Activated CD4-positive, alpha-beta T cell treated with anti-CD3 and anti-CD28 coated beads, Interleukin-2, amount 10 ng/mL, durations not matched to agents 7 days and 5 days (primary cell): ENCODE results near the gene TMEM218. TPM values are rescaled to one million over a fixed set of nuclear protein-coding genes. Genes with fewer than 3 reads are reported as not detected.
"Not testable (repeated sequence)": the region's sequence is repeated elsewhere in the genome, so short reads cannot be mapped to it uniquely, and the experiment has no call there.

Source experiments
- CTCF ChIA-PET: fragments of 350-600 bp; sonication (Branson Sonifier 250); formaldehyde crosslinking; loops from one replicate; lab custom pipeline; 2021; ENCODE audit warnings: antibody characterized with exemption; lab: Charles Lee
- POLR2A ChIA-PET: fragments of 350-600 bp; sonication (Branson Sonifier 250); formaldehyde crosslinking; loops from one replicate; lab custom pipeline; 2021; ENCODE audit warnings: antibody characterized with exemption; lab: Charles Lee
- DNase-seq: peaks from one replicate; pipeline ENCODE4 v3.0.0-alpha.2; 2020
- H3K27ac Mint-ChIP-seq: one replicate; pipeline ENCODE4 v1.8.0; 2021; ENCODE audit warnings: mild to moderate bottlenecking, moderate library complexity, mixed read lengths
- H3K27me3 Mint-ChIP-seq: one replicate; pipeline ENCODE4 v1.8.0; 2021; ENCODE audit warnings: mixed read lengths
- H3K36me3 Mint-ChIP-seq: one replicate; pipeline ENCODE4 v1.8.0; 2021; ENCODE audit warnings: low read depth, mixed read lengths
- H3K4me1 Mint-ChIP-seq: one replicate; pipeline ENCODE4 v1.8.0; 2021; ENCODE audit warnings: mixed read lengths
- H3K4me3 Mint-ChIP-seq: one replicate; pipeline ENCODE4 v1.8.0; 2021; ENCODE audit warnings: mild to moderate bottlenecking, moderate library complexity, mixed read lengths
- H3K9me3 Mint-ChIP-seq: one replicate; pipeline ENCODE4 v1.8.0; 2021; ENCODE audit warnings: mixed read lengths
- total RNA-seq, 2 experiments: library from RNA; stranded (reverse); gene quantifications; one replicate each; pipeline ENCODE4 v1.2.3, GENCODE V29; 2021

TMEM218 gene
- total RNA-seq, 2 experiments from 2014 or later, result 16.3 to 16.9 TPM

- Mint-ChIP-seq H3K27ac (no peak overlapping the region), H3K4me1 (no peaks in the 10 kb centered on the region), H3K9me3 (no peaks in the 10 kb centered on the region), H3K27me3 (no peaks in the 10 kb centered on the region), H3K36me3 (peaks cover 21% of the 10 kb centered on the region), H3K4me3 (no peak overlapping the region)
- DNase-seq, result no peak
- POLR2A ChIA-PET, result no interaction called here
- CTCF ChIA-PET, result interaction anchor here (0.8 to 1.4 kb wide), 2 partner anchors 10 to 17 kb away, joined by 3 read pairs; no protein-coding TSS in a partner anchor
These were observed 11.3 kb downstream of the TMEM218 start for GRCh38 chr11:125100136-125100535.

- no peaks in the 10 kb centered on the region for H3K27me3 Mint-ChIP-seq
- CTCF ChIA-PET, result interaction anchor here (0.6 kb wide), 1 partner anchor 19 kb away, joined by 3 read pairs; no protein-coding TSS in a partner anchor
These were observed 16.7 kb downstream of the TMEM218 start for GRCh38 chr11:125094731-125095130.

GRCh38 chr11:125093502-125093901 lies 17.9 kb downstream of the TMEM218 start:
- Mint-ChIP-seq H3K27ac (no peak overlapping the region), H3K4me3 (no peak overlapping the region), H3K36me3 (peaks cover 5% of the 10 kb centered on the region), H3K9me3 (no peaks in the 10 kb centered on the region), H3K27me3 (no peaks in the 10 kb centered on the region), H3K4me1 (no peaks in the 10 kb centered on the region)
- CTCF ChIA-PET, result interaction anchor here (1.7 kb wide), 1 partner anchor 19 kb away, joined by 3 read pairs; no protein-coding TSS in a partner anchor
- no peak for DNase-seq
- POLR2A ChIA-PET, result no interaction called here

More at GRCh38 chr11:125094731-125095130, 16.7 kb downstream of the TMEM218 start:
- DNase-seq, result no peak
- H3K27ac Mint-ChIP-seq, result no peak overlapping the region
- peaks cover 7% of the 10 kb centered on the region for H3K36me3 Mint-ChIP-seq
- no peaks in the 10 kb centered on the region for H3K4me1 Mint-ChIP-seq
- H3K9me3 Mint-ChIP-seq, result no peaks in the 10 kb centered on the region
- POLR2A ChIA-PET, result interaction anchor here (0.7 kb wide), 1 partner anchor 23 kb away, joined by 3 read pairs; no protein-coding TSS in a partner anchor
- no peak overlapping the region for H3K4me3 Mint-ChIP-seq

GRCh38 chr11:125092669-125093068 lies 18.8 kb downstream of the TMEM218 start:
- POLR2A ChIA-PET, result no interaction called here

GRCh38 chr11:125091877-125092664 lies 19.4 kb downstream of the TMEM218 start:
- DNase-seq, result no peak
- Mint-ChIP-seq H3K27ac (no peak overlapping the region), H3K4me3 (no peak overlapping the region), H3K9me3 (no peaks in the 10 kb centered on the region), H3K36me3 (no peaks in the 10 kb centered on the region), H3K4me1 (no peaks in the 10 kb centered on the region), H3K27me3 (no peaks in the 10 kb centered on the region)
- ChIA-PET POLR2A (no interaction called here), CTCF (interaction anchor here (0.6 to 2.4 kb wide), 7 partner anchors 9 to 1032 kb away, joined by 3 to 14 read pairs (median 3); no protein-coding TSS in a partner anchor)

More at GRCh38 chr11:125092669-125093068, 18.8 kb downstream of the TMEM218 start:
- no peak overlapping the region for H3K27ac Mint-ChIP-seq
- H3K27me3 Mint-ChIP-seq, result no peaks in the 10 kb centered on the region
- H3K9me3 Mint-ChIP-seq, result no peaks in the 10 kb centered on the region
- no peaks in the 10 kb centered on the region for H3K4me1 Mint-ChIP-seq
- CTCF ChIA-PET, result interaction anchor here (1.0 to 1.7 kb wide), 3 partner anchors 10 to 20 kb away, joined by 3 to 5 read pairs (median 3); no protein-coding TSS in a partner anchor
- H3K36me3 Mint-ChIP-seq, result peaks cover 3% of the 10 kb centered on the region
- DNase-seq, result no peak
- H3K4me3 Mint-ChIP-seq, result no peak overlapping the region

GRCh38 chr11:125091247-125091876 lies 20.1 kb downstream of the TMEM218 start:
- DNase-seq, result no peak
- ChIA-PET POLR2A (no interaction called here), CTCF (interaction anchor here (0.6 to 2.4 kb wide), 5 partner anchors 9 to 1032 kb away, joined by 3 to 14 read pairs (median 4); no protein-coding TSS in a partner anchor)
- Mint-ChIP-seq H3K36me3 (no peaks in the 10 kb centered on the region), H3K4me1 (no peaks in the 10 kb centered on the region), H3K4me3 (no peak overlapping the region), H3K27ac (no peak overlapping the region), H3K27me3 (no peaks in the 10 kb centered on the region), H3K9me3 (no peaks in the 10 kb centered on the region)

- no peaks in the 10 kb centered on the region for H3K9me3 Mint-ChIP-seq
- H3K4me1 Mint-ChIP-seq, result no peaks in the 10 kb centered on the region
- ChIA-PET CTCF (interaction anchor here (1.3 to 2.4 kb wide), 4 partner anchors 8 to 21 kb away, joined by 3 to 14 read pairs (median 4); no protein-coding TSS in a partner anchor), POLR2A (no interaction called here)
- no peaks in the 10 kb centered on the region for H3K27me3 Mint-ChIP-seq
- no peaks in the 10 kb centered on the region for H3K36me3 Mint-ChIP-seq
- no peak overlapping the region for H3K4me3 Mint-ChIP-seq
- H3K27ac Mint-ChIP-seq, result no peak overlapping the region
- DNase-seq, result no peak
These were observed 20.6 kb downstream of the TMEM218 start for GRCh38 chr11:125090816-125091215.

GRCh38 chr11:125090151-125090550 lies 21.3 kb downstream of the TMEM218 start:
- H3K9me3 Mint-ChIP-seq, H3K27ac Mint-ChIP-seq, H3K4me3 Mint-ChIP-seq, DNase-seq, H3K36me3 Mint-ChIP-seq, POLR2A ChIA-PET, H3K4me1 Mint-ChIP-seq, H3K27me3 Mint-ChIP-seq: not testable (repeated sequence)
- CTCF ChIA-PET, result interaction anchor here (1.5 to 2.4 kb wide), 2 partner anchors 11 to 22 kb away, joined by 4 to 14 read pairs; no protein-coding TSS in a partner anchor

GRCh38 chr11:125089481-125089880 lies 21.9 kb downstream of the TMEM218 start:
- H3K4me3 Mint-ChIP-seq, POLR2A ChIA-PET, H3K4me1 Mint-ChIP-seq, H3K27me3 Mint-ChIP-seq, DNase-seq, H3K36me3 Mint-ChIP-seq, H3K9me3 Mint-ChIP-seq, H3K27ac Mint-ChIP-seq: not testable (repeated sequence)
- CTCF ChIA-PET, result interaction anchor here (0.7 to 2.4 kb wide), 3 partner anchors 11 to 417 kb away, joined by 3 to 14 read pairs (median 3); no protein-coding TSS in a partner anchor

GRCh38 chr11:125088576-125089455 lies 22.6 kb downstream of the TMEM218 start:
- Mint-ChIP-seq H3K27me3 (no peaks in the 10 kb centered on the region), H3K27ac (no peak overlapping the region), H3K4me3 (no peak overlapping the region), H3K9me3 (no peaks in the 10 kb centered on the region), H3K4me1 (no peaks in the 10 kb centered on the region), H3K36me3 (no peaks in the 10 kb centered on the region)
- ChIA-PET POLR2A (no interaction called here), CTCF (interaction anchor here (0.5 to 1.4 kb wide), 4 partner anchors 13 to 416 kb away, joined by 3 read pairs; no protein-coding TSS in a partner anchor)
- DNase-seq, result no peak

- Mint-ChIP-seq H3K9me3 (no peaks in the 10 kb centered on the region), H3K4me1 (no peaks in the 10 kb centered on the region), H3K36me3 (no peaks in the 10 kb centered on the region), H3K27ac (no peak overlapping the region), H3K4me3 (no peak overlapping the region), H3K27me3 (no peaks in the 10 kb centered on the region)
- no peak for DNase-seq
- ChIA-PET POLR2A (no interaction called here), CTCF (interaction anchor here (0.5 to 1.4 kb wide), 3 partner anchors 12 to 415 kb away, joined by 3 read pairs; no protein-coding TSS in a partner anchor)
These were observed 23.3 kb downstream of the TMEM218 start for GRCh38 chr11:125088123-125088522.
